OCI-LY7 (cell line): Measurements from ENCODE around the gene MAPK8IP2. TPM values are rescaled to one million over a fixed set of nuclear protein-coding genes. Genes with fewer than 3 reads are reported as not detected.

ENCODE experiments used
- BruUV-seq: library from RNA; stranded (reverse); fragments of 400-500 nt; replicated peaks from 2 replicates; lab custom pipeline; 2021; lab: Mats Ljungman, UMichigan
- CTCF ChIA-PET: fragments of 300-600 bp; sonication (Branson Sonifier 250); formaldehyde crosslinking; loops from one replicate; lab custom pipeline; 2022; ENCODE audit warnings: antibody characterized with exemption; ENCODE audit not compliant: unreplicated experiment; lab: Charles Lee
- POLR2A ChIA-PET: fragments of 300-600 bp; sonication (Branson Sonifier 250); formaldehyde crosslinking; loops from one replicate; lab custom pipeline; 2022; ENCODE audit warnings: antibody characterized with exemption; lab: Charles Lee
- DNase-seq: peaks from one replicate; pipeline ENCODE4 v3.0.0-alpha.2; 2015; ENCODE audit warnings: low spot score
- H2AFZ ChIP-seq: fragments of 200-600 bp; sonication (generic), shearing (Covaris generic); 2 replicates; pipeline ENCODE4 v1.6.1; 2014; ENCODE audit warnings: mild to moderate bottlenecking, antibody characterized with exemption, low read length, moderate library complexity
- H3K27ac ChIP-seq: fragments of 200-600 bp; sonication (generic); 2 replicates; pipeline ENCODE4 v1.5.1; 2014; ENCODE audit warnings: mixed run types, low read depth, mild to moderate bottlenecking, moderate library complexity, low read length, inconsistent platforms; ENCODE audit not compliant: poor library complexity, severe bottlenecking
- H3K36me3 ChIP-seq: fragments of 200-600 bp; sonication (generic); 2 replicates; pipeline ENCODE4 v1.6.1; 2014; ENCODE audit warnings: mild to moderate bottlenecking, antibody characterized with exemption, low read length, moderate library complexity, mixed read lengths; ENCODE audit not compliant: insufficient read depth
- H3K4me1 ChIP-seq: fragments of 200-600 bp; sonication (generic); 2 replicates; pipeline ENCODE4 v1.5.1; 2014; ENCODE audit warnings: mild to moderate bottlenecking, low read length; ENCODE audit not compliant: insufficient read depth, poor library complexity, severe bottlenecking
- H3K4me2 ChIP-seq: fragments of 200-600 bp; sonication (generic); 2 replicates; pipeline ENCODE4 v1.6.1; 2014; ENCODE audit warnings: mild to moderate bottlenecking, low read length
- H3K4me3 ChIP-seq: fragments of 200-600 bp; sonication (generic); 2 replicates; pipeline ENCODE4 v1.5.1; 2014; ENCODE audit warnings: mild to moderate bottlenecking, low read depth, low read length; ENCODE audit not compliant: poor library complexity, severe bottlenecking
- H3K79me2 ChIP-seq: fragments of 200-600 bp; sonication (generic); 2 replicates; pipeline ENCODE4 v1.6.1; 2016; ENCODE audit warnings: low read depth, mild to moderate bottlenecking, low read length, moderate library complexity, mixed read lengths; ENCODE audit not compliant: insufficient read depth
- H3K9me2 ChIP-seq: fragments of 200-600 bp; sonication (generic); 2 replicates; pipeline ENCODE4 v1.6.1; 2016; ENCODE audit warnings: mild to moderate bottlenecking, low read length, mixed read lengths; ENCODE audit not compliant: insufficient read depth
- H3K9me3 ChIP-seq: fragments of 200-600 bp; sonication (generic); 2 replicates; pipeline ENCODE4 v1.6.1; 2014; ENCODE audit warnings: mild to moderate bottlenecking, mixed run types, low read length, mixed read lengths
- H4K20me1 ChIP-seq: fragments of 200-600 bp; sonication (generic); 2 replicates; pipeline ENCODE4 v1.6.1; 2014; ENCODE audit warnings: mild to moderate bottlenecking, antibody characterized with exemption, low read length, moderate library complexity, mixed read lengths; ENCODE audit not compliant: insufficient read depth
- EZH2phosphoT487 ChIP-seq: fragments of 200-600 bp; sonication (generic); IDR thresholded peaks from 2 replicates; pipeline ENCODE4 v1.6.1; 2018; ENCODE audit warnings: low read depth, borderline replicate concordance, mild to moderate bottlenecking, mixed run types, antibody characterized with exemption, low read length, moderate library complexity, mixed read lengths
- intact Hi-C: fragments of 100-400 bp; cut with micrococcal nuclease; formaldehyde crosslinking; loops from one replicate; pipeline ENCODE4 v1.10.0; 2022; ENCODE audit not compliant: unreplicated experiment
- total RNA-seq, 2 experiments: library from RNA; depleted of rRNA in 1 of 2; stranded (reverse); fragments of >200 nt in 1 of 2; shearing (Covaris generic) in 1 of 2; gene quantifications; 2 replicates each; pipeline ENCODE4 v1.2.3, GENCODE V29; 2014 to 2022
- TF ChIP-seq, protein P1 (sequence below): fragments of 200-600 bp; sonication (generic); conservative IDR thresholded peaks from 2 replicates; pipeline ENCODE4 v1.5.1; 2014; ENCODE audit warnings: mild to moderate bottlenecking, antibody characterized with exemption, low read length, moderate library complexity, mixed read lengths

The MAPK8IP2 gene
- total RNA-seq, 2 experiments from 2014 or later = 0.54 to 2.2 TPM

DNA sequence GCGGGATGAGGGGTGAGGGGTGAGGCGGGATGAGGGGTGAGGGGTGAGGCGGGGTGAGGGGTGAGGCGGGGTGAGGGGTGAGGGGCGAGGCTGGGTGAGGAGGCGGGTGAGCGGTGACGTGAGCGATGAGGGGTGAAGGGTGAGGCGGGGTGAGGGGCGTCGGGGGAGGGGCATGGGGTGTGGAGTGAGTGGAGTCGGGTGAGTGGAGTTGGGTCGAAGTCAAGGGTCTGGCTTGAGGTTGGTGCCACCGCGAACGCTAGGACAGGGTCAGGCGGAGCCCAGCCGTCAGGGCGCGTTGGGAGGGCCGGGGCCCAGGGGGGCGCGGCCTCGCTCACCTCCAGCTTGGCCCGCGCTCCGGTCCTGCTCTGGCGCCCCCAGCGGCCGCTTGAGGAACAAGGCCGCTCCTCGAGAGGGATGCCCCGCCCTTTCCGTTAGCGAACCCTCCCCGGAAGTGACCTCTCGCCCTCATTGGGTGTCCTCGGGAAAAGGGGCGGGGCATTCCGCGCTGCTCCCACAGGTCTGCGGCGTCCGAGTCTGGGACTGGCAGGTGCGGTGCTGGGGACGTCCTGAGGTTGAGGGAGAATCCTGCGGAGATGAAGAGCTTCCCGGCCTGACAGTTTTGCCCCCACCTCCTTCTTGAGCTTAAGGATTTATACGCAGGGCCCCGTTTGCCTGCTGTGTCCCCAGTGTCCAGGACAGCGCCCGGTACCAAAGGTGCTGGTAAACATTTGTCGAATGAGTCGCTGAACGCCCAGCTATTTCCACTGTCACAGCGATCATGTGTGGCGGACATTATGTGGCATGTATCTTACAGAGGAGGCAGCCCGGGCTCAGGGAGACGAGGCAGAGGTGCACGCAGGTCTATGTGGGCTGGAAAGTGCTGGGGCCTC, 37.8 kb upstream of the MAPK8IP2 start, which contains the start of gene SYCE3:
TSS of gene SYCE3 (minus strand) at position 397 of the 890 bp plus-strand sequence. CDS start 6,514 bp downstream, outside the sequence.
- Histone ChIP-seq H3K27ac (no peak within 1 kb of the TSS), H3K9me3 (no peaks in the 10 kb centered on the region), H4K20me1 (no peaks in the 10 kb centered on the region), H3K79me2 (no peaks in the 10 kb centered on the region), H3K4me3 (peak within 1 kb of the TSS; percentile 66), H2AFZ (peak within 1 kb of the TSS; percentile 46), H3K4me1 (peaks cover 5% of the 10 kb centered on the region), H3K9me2 (no peaks in the 10 kb centered on the region), H3K4me2 (peak within 1 kb of the TSS; percentile 87), H3K36me3 (peaks cover 6% of the 10 kb centered on the region)
- DNase-seq = peak; percentile 98
- no TSS peak for BruUV-seq
- ChIA-PET POLR2A (interaction anchor here (0.6 to 1.0 kb wide), 3 partner anchors 23 to 206 kb away, joined by 3 to 10 read pairs (median 5); no protein-coding TSS in a partner anchor), CTCF (interaction anchor here (0.7 to 0.9 kb wide), 3 partner anchors 13 to 22 kb away, joined by 3 to 5 read pairs (median 3); no protein-coding TSS in a partner anchor)
- TF ChIP-seq, protein P1, sequence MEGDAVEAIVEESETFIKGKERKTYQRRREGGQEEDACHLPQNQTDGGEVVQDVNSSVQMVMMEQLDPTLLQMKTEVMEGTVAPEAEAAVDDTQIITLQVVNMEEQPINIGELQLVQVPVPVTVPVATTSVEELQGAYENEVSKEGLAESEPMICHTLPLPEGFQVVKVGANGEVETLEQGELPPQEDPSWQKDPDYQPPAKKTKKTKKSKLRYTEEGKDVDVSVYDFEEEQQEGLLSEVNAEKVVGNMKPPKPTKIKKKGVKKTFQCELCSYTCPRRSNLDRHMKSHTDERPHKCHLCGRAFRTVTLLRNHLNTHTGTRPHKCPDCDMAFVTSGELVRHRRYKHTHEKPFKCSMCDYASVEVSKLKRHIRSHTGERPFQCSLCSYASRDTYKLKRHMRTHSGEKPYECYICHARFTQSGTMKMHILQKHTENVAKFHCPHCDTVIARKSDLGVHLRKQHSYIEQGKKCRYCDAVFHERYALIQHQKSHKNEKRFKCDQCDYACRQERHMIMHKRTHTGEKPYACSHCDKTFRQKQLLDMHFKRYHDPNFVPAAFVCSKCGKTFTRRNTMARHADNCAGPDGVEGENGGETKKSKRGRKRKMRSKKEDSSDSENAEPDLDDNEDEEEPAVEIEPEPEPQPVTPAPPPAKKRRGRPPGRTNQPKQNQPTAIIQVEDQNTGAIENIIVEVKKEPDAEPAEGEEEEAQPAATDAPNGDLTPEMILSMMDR = peak; percentile 81
- TF ChIP-seq EZH2phosphoT487 = no peak
- intact Hi-C loops = loop anchor here (2.0 kb wide), 1 partner anchor 36 kb away; no protein-coding TSS in a partner anchor

DNA sequence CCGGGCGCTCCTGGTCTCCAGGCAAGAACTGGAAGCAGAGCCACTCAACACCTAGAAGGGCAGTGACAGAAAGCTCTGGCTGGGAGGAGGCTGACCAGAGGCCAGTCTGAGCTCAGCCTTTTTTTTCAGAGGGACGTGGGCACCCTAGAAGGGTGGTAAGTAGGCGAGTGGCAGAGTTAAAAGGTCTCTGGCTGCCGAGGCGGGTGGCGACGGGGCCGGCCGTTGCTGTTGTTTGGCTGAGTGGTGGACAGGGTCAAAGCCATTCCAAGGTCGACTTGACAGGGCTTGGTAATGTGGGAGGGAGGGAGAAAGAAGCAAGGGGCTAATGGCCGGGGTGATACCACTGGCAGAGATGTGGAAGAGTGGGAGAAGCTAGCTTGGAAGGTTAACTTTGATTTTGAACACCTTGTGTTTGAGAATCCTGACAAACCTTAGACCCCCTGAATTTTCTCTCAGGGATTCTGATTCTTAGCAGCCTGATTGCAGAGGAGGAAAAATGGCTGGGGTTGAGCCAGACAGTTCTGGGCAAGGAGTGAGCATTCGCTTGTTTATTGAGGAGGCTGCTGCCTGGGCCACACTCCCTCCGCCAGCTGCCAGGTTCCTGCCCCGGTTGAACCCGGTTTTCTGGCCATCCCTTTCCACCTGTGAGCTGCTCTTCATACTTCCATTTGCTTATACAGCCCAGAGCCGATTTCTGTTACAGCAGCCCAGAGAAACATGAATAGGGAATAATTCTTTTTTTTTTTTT, 37.0 kb upstream of the MAPK8IP2 start:
- CTCF ChIA-PET = interaction anchor here (0.7 to 0.9 kb wide), 3 partner anchors 12 to 22 kb away, joined by 3 to 5 read pairs (median 3); no protein-coding TSS in a partner anchor
- intact Hi-C loops = loop anchor here (2.0 kb wide), 1 partner anchor 37 kb away; no protein-coding TSS in a partner anchor
- Histone ChIP-seq H3K9me3 (no peaks in the 10 kb centered on the region), H3K4me3 (peak overlapping the region; percentile 66), H3K4me1 (peaks cover 5% of the 10 kb centered on the region), H2AFZ (peak overlapping the region; percentile 46; the same call in 1 of the 2 replicates), H4K20me1 (no peaks in the 10 kb centered on the region), H3K36me3 (peaks cover 13% of the 10 kb centered on the region), H3K27ac (no peak overlapping the region), H3K9me2 (no peaks in the 10 kb centered on the region), H3K4me2 (peak overlapping the region; percentile 87), H3K79me2 (no peaks in the 10 kb centered on the region)
- no peak for DNase-seq
- BruUV-seq = no TSS peak
- POLR2A ChIA-PET = interaction anchor here (0.6 to 1.0 kb wide), 3 partner anchors 24 to 207 kb away, joined by 3 to 10 read pairs (median 5); no protein-coding TSS in a partner anchor
- no peak for TF ChIP-seq EZH2phosphoT487
- TF ChIP-seq, protein P1 = no peak
